Measurements from ENCODE around the gene MAP2K2. TPM values are rescaled to one million over a fixed set of nuclear protein-coding genes. Genes with fewer than 3 reads are reported as not detected.

MAP2K2 gene
- total RNA-seq, 1 experiment from 2014 or later, result 171 TPM

DNA sequence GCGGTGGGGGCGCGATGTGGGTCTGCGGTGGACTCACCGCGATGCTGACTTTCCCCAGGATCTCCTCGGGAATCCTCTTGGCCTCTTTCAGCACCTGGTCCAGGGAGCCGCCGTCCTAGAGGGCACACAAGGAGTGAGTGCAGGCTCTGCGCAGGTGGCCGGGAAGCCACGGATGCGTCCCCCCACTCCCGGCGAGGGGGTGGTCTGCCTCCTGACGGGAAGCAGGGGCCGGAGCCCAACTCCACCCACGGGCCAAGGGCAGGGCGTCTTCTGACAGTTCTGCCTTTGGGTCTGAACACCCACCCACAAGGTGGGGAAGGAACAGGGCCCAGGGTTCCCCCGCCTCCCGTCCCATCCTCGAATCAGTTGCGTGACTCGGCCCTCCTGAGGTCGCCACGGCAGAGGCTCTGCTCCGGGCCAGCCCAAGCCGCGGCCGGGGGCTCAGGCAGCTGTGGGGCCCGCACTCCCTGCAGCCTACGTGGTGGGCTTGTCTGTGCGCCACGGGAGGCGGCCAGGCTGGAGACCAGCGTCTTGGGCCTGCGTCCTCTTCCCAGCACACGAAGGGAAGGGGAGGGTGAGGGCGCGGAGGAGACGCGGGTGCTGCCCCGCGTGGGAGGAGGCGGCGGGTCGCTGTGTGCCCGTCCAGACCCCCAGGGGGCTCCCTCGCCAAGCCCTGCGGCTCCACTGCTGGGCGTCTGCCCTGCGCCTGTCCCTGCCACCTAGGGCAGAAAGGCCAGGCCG is 21.4 kb downstream of the MAP2K2 start:
- CTCF ChIA-PET, result no interaction called here
- Mint-ChIP-seq H3K27me3 (ENCODE audit: insufficient read depth, unreplicated experiment) (no peaks in the 10 kb centered on the region), H3K9me3 (ENCODE audit: unreplicated experiment) (no peaks in the 10 kb centered on the region), H3K4me1 (ENCODE audit: insufficient read depth, unreplicated experiment) (peaks cover 4% of the 10 kb centered on the region), H3K27ac (ENCODE audit: low read depth, unreplicated experiment) (no peak overlapping the region), H3K36me3 (ENCODE audit: insufficient read depth, unreplicated experiment) (peaks cover 36% of the 10 kb centered on the region), H3K4me3 (ENCODE audit: unreplicated experiment) (no peak overlapping the region)
- BruUV-seq (replicated peaks), result no TSS peak
- intact Hi-C loops (cut with micrococcal nuclease), result no loop called here
- POLR2A ChIA-PET, result no interaction called here
- no peak for DNase-seq (ENCODE audit: unreplicated experiment)
- TF ChIP-seq, protein P1, sequence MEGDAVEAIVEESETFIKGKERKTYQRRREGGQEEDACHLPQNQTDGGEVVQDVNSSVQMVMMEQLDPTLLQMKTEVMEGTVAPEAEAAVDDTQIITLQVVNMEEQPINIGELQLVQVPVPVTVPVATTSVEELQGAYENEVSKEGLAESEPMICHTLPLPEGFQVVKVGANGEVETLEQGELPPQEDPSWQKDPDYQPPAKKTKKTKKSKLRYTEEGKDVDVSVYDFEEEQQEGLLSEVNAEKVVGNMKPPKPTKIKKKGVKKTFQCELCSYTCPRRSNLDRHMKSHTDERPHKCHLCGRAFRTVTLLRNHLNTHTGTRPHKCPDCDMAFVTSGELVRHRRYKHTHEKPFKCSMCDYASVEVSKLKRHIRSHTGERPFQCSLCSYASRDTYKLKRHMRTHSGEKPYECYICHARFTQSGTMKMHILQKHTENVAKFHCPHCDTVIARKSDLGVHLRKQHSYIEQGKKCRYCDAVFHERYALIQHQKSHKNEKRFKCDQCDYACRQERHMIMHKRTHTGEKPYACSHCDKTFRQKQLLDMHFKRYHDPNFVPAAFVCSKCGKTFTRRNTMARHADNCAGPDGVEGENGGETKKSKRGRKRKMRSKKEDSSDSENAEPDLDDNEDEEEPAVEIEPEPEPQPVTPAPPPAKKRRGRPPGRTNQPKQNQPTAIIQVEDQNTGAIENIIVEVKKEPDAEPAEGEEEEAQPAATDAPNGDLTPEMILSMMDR (IDR thresholded peaks at IDR 0.05; ENCODE audit: unreplicated experiment), result no peak

DNA sequence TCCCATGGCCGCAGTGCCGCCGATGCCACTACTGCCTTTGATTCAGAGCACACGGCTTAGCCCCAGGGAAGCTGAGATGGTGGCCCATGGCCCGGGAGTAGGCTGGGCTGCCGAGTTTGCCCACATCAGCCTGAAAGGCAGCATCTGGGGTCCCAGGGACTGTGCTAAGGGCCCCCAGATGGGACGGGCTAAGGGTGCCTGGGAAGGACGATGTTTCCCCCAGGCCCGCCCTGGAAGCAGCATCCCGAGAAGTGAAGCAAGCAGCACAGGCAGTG is 22.5 kb downstream of the MAP2K2 start:
- H3K4me1 Mint-ChIP-seq (ENCODE audit: insufficient read depth, unreplicated experiment), result peaks cover 4% of the 10 kb centered on the region
- ChIA-PET CTCF (no interaction called here), POLR2A (interaction anchor here (0.7 kb wide), 1 partner anchor 18 kb away, joined by 3 read pairs; no protein-coding TSS in a partner anchor)
- no TSS peak for BruUV-seq (replicated peaks)
- no peak overlapping the region for H3K4me3 Mint-ChIP-seq (ENCODE audit: unreplicated experiment)
- H3K9me3 Mint-ChIP-seq (ENCODE audit: unreplicated experiment), result no peaks in the 10 kb centered on the region
- TF ChIP-seq, protein P1 (IDR thresholded peaks at IDR 0.05; ENCODE audit: unreplicated experiment), result no peak
- DNase-seq (ENCODE audit: unreplicated experiment), result no peak
- H3K36me3 Mint-ChIP-seq (ENCODE audit: insufficient read depth, unreplicated experiment), result peaks cover 34% of the 10 kb centered on the region
- no peak overlapping the region for H3K27ac Mint-ChIP-seq (ENCODE audit: low read depth, unreplicated experiment)
- H3K27me3 Mint-ChIP-seq (ENCODE audit: insufficient read depth, unreplicated experiment), result no peaks in the 10 kb centered on the region
- intact Hi-C loops (cut with micrococcal nuclease), result no loop called here

DNA sequence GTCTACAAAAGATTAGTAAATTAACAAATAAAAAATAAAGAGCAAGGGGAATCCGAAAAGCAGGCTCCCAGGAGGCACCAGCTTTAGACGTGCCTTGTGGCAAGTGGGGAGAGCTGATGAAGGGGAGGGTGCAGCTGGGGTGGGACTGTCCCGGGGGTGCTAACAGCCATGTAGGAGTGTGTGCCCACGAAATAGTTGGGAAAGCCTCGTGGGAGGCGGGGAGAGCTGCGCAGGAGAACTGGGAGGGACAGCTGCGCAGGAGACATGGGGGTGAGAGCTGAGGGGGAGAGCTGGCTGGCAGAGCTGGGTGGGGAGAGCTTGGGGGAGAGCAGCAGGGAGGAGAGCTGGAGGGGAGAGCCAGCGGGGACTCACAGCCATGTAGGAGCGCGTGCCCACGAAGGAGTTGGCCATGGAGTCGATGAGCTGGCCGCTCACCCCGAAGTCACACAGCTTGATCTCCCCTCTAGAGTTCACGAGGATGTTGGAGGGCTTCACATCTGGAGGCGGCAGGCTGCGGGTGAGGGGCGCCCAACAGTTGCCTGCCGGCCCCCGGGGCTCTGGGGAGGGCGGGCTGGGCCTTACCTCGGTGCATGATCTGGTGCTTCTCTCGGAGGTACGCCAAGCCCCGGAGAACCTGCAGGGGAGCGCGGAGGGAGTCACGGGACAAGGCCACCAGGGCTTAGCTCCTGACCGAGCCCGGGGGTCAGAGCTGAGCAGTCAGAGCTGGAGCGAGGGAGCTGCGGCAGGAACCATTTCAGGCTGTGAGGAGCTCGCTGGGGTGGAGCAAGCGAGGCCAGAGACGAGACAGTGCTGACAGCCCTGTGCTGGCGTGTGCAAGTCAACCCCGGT is 23.1 kb downstream of the MAP2K2 start:
- BruUV-seq (replicated peaks), result no TSS peak
- no peaks in the 10 kb centered on the region for H3K9me3 Mint-ChIP-seq (ENCODE audit: unreplicated experiment)
- DNase-seq (ENCODE audit: unreplicated experiment), result no peak
- intact Hi-C loops (cut with micrococcal nuclease), result no loop called here
- H3K36me3 Mint-ChIP-seq (ENCODE audit: insufficient read depth, unreplicated experiment), result peaks cover 39% of the 10 kb centered on the region
- ChIA-PET POLR2A (interaction anchor here (0.7 kb wide), 1 partner anchor 18 kb away, joined by 3 read pairs; no protein-coding TSS in a partner anchor), CTCF (interaction anchor here (0.6 kb wide), 1 partner anchor 87 kb away, joined by 3 read pairs; no protein-coding TSS in a partner anchor)
- H3K4me1 Mint-ChIP-seq (ENCODE audit: insufficient read depth, unreplicated experiment), result peaks cover 4% of the 10 kb centered on the region
- H3K27me3 Mint-ChIP-seq (ENCODE audit: insufficient read depth, unreplicated experiment), result no peaks in the 10 kb centered on the region
- TF ChIP-seq, protein P1 (IDR thresholded peaks at IDR 0.05; ENCODE audit: unreplicated experiment), result no peak
- no peak overlapping the region for H3K4me3 Mint-ChIP-seq (ENCODE audit: unreplicated experiment)
- no peak overlapping the region for H3K27ac Mint-ChIP-seq (ENCODE audit: low read depth, unreplicated experiment)

GRCh38 chr19:4099041-4099764 is 24.7 kb downstream of the MAP2K2 start:
- H3K27me3 Mint-ChIP-seq (ENCODE audit: insufficient read depth, unreplicated experiment), result no peaks in the 10 kb centered on the region
- H3K9me3 Mint-ChIP-seq (ENCODE audit: unreplicated experiment), result no peaks in the 10 kb centered on the region
- ChIA-PET CTCF (interaction anchor here (0.6 to 0.7 kb wide), 2 partner anchors 42 to 142 kb away, joined by 3 to 4 read pairs; no protein-coding TSS in a partner anchor), POLR2A (interaction anchor here (0.6 to 0.7 kb wide), 2 partner anchors 17 to 21 kb away, joined by 3 to 4 read pairs; no protein-coding TSS in a partner anchor)
- intact Hi-C loops (cut with micrococcal nuclease), result no loop called here
- no TSS peak for BruUV-seq (replicated peaks)
- TF ChIP-seq, protein P1 (IDR thresholded peaks at IDR 0.05; ENCODE audit: unreplicated experiment), result no peak
- no peak overlapping the region for H3K4me3 Mint-ChIP-seq (ENCODE audit: unreplicated experiment)
- no peak overlapping the region for H3K27ac Mint-ChIP-seq (ENCODE audit: low read depth, unreplicated experiment)
- DNase-seq (ENCODE audit: unreplicated experiment), result no peak
- H3K36me3 Mint-ChIP-seq (ENCODE audit: insufficient read depth, unreplicated experiment), result peaks cover 41% of the 10 kb centered on the region
- no peaks in the 10 kb centered on the region for H3K4me1 Mint-ChIP-seq (ENCODE audit: insufficient read depth, unreplicated experiment)

Measured in MCF 10A (cell line).